GM18861 (cell line): ENCODE results near the gene HEATR9.

Experiments
- ATAC-seq: cut with Tn5 transposase; IDR thresholded peaks from one replicate; pipeline ENCODE4 v1.9.1; 2021; ENCODE audit not compliant: unreplicated experiment

HEATR9 gene

DNA sequence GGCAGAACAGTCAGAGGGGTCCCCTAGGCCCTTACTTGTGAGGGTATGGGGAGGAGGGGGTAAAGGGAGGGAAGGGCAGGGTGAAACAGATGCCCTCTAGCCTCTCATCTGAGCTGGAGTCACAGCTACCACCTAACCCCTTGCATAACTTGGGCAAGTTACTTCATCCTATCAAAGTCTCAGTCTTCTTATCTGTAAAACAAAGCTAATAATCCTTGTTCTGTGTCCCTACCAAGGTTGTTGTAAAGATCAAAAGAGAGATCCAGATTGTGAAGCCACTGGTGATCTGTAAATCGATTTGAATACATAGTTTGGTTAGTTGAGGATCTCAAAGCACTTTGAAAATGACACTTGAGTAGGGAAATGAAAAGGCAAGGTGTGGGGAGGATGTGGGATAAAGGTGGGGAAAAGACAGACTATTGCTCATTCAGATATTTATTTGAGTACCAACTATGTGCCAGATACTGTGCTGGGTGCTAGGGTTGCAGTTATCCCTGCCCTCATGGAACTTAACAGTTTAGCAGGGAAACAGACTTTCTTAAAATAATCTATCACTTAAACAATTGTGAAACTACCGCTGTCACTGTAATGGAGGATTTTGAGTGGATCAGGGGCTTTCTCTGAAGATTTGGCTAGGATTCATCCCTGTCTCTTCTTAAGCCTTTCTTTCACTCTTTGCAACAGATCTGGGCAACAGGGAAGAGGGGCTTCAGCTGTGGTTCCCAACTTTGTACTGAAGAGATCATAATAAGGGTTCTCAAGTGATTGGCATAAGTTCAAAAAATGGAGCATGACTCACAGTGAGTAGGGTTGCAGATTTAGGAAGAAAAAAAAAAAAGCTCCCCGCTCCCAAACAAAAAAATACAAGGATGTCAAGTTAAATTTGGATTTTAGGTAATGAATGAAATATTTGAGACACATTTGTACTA is 3.0 kb downstream of the HEATR9 start:
- ATAC-seq = no peak

DNA sequence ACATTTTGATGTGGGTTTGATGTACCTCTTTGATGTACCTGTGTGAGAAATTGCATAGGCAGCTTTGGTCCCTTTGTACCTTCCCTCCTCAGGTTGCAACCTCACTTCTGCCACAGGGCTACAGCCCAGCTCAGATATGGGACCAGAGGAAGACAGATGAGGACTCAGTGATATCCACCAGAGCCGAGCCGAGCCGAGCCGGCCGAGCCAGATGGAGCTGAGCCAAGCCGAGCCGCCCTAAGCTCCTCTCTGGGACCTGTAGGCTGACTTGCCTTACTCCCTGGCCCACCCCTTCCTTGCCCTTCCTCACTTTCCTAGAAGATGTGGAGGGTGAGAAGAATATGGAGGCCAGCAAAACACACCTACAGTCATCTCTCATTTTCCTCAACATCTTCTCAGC is 3.8 kb downstream of the HEATR9 start:
- ATAC-seq = no peak

DNA sequence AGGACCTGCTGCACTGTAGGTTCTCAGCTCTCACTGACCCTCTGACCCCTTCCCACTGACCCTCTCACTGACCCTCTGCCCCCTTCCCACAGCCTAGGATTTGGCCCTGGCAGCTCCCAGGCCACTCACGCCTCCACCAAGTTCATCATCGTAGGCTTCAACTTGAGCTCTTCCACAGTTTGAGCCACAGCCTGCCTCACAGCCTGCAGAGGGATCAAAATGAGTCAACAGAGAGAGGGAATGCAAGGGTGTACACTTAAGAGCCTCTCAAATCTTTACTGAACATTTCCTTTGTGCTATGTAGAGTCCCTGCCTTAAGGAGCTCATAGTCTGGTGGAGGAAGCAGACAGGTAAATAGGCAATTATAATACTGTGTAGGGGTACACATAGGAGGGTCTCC is 12.1 kb downstream of the HEATR9 start:
- no peak for ATAC-seq

DNA sequence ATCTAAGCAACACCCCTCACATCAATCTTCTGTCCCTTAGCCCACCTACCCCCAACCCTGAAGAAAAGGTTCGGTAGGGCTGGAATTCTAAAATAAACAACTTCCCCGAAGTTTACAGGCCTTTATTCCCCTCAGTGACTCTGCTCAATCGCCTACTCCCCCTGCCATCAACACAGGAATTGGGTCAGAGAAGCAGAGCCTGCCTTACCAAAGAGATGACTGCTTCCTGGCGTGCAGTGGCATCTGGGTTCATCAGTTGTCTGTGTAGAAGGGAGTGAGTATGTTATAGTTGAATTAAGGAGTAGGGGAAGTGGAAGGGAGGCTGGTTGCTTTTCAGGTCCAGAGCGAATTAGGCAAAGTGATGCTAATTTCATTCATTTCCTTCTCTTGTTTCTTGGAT is 12.7 kb downstream of the HEATR9 start:
- ATAC-seq = no peak

DNA sequence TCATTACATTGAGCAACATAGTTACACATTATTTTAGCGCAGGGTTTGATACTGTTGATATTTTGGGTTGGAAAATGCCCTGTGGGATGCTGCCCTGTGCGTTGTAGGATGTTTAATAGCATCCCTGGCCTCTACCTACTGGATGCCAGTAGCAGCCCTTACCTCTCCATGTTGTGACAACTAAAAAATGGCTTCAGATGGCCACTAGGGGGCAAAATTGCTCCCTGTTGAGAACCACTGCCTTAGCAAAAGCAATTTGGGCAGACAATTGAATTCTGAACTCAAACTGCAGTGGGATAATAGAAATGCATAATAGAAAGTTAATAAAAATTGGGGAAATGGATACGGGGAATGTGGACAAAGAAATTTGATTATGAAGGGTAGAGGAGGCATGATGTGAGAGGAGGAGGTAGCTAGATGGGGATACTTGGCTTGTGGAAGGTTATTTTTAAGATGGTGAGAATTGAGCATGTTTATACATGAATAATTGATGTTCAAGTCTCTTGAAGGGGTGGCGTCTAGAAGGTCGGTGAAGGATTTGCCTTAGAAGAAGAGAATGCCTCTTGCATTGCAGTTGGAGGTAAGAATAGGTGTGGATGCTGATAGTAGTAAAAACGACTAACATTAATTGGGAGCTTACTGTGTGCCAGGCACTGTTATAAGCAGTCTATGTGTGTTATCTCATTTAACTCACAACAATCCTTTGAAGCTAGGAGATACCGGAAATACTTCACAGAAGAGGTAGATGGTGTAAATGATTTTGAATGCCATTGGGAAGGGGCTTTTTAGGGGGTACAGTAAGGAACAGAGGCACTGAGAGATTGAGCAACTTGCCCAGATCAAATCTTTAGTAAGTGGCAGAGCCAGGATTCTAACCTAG is 19.0 kb downstream of the HEATR9 start:
- no peak for ATAC-seq

DNA sequence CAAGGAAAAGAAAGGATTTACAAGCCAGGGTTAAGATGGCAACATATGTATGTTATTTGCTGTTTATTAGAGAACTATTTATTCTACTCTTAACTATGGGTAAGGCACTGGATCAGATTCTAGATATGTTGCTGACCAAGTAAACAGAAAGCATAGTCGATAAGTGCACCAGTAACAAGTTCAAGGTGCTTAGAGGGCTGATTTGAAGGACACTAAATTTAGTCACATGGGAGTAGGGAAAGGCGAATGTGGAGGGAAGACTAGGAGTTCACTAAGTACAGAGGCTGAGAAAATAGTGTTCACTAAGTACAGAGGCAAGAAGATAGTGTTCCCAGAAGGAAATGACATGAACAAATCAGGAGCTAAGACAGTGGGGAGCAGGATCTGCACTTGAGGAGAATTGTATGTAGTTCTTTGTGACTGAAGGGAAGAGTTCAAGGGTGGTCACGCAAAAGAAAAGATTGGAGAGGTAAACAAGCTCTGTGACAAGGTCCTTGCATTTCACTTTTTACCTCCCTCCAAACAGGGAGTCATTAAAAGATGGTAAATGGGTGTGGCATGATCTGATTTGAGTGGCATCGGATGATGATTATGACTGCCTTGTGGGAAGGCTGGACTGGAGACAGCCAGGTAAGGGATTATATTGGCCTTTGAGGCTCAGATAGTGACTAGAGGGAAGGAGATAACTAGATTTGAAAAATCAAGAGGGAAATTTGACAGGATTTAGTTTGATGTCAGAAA is 20.9 kb downstream of the HEATR9 start:
- no peak for ATAC-seq

DNA sequence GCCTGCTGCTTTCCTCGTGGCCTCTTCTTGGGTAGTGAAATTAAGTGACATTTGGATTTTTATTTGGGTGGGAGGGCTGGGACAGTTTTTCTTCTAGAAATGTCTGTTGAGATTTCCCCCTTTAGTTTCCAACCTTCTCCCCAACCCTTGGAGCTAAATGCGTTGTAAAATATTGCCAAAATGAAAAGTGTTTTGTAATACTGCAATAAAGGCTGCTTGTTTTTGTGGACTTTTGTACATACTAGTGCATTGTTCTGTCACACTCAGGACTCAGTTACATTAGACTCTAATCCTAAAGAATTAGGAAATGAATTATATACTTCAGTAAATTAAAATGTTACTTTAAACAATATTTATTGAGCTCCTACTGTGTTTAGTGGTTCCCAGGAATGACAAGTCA is 21.7 kb downstream of the HEATR9 start:
- ATAC-seq = no peak

DNA sequence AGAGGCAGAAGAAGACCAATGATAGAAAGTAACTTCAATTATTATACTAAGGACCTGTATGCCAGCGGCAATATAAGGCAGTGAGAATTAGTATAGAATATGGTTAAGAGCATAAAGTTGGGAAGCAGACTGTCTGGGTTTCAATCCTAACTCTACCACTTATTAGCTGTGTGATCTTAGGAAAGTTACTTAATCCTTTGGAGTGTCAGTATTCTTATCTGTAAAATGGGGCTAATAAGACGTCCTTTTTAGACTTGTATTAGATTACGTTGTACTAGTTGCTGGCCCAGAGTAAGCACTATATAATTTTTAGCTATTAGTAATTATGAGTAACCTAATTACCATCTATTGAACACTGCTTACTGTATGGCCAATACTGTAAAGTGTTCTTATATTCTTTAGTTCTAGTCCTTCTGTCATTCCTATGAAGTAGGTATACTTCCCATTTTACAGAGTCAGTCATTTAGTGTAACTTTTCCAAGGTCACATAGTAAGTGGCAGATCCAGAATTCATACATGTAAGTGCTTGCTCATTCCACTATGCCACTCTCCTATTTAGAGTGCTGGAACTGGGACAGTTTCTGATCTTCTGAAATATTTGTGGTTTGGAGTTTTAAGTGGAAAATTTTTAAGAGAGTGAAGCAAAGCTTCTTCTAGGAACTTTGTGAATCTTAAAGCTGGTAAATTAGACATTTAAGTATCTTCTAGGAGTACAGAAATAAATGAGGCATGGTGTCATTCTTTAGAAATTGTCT is 22.5 kb downstream of the HEATR9 start:
- ATAC-seq = no peak

DNA sequence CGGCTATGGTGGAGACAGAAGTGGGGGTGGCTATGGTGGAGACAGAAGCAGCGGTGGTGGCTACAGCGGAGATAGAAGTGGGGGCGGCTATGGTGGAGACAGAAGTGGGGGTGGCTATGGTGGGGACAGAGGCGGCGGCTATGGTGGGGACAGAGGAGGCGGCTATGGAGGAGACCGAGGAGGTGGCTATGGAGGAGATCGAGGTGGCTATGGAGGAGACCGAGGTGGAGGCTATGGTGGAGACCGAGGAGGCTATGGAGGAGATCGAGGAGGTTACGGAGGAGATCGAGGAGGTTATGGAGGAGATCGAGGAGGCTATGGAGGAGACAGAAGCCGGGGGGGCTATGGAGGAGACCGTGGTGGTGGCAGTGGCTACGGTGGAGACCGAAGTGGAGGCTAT is 24.1 kb downstream of the HEATR9 start:
- ATAC-seq = no peak

DNA sequence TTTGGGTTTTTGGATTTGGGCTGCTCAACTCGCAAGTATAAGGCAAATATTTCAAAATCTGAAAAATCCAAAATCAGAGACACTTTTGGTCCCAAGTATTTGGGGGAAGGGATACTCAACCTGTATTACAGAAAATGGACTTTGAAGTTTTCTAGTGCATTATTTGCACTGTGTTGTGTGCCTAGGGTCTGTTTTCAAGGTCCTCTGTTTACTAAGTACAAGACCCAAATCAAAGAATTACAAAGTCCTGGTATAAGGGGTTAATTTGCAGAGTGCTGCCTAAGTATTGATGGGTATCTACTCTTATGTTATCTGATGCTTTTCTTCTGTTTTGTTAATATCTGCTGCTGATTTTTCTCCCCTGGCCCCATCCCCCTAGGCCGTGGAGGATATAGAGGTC is 25.0 kb downstream of the HEATR9 start:
- no peak for ATAC-seq

DNA sequence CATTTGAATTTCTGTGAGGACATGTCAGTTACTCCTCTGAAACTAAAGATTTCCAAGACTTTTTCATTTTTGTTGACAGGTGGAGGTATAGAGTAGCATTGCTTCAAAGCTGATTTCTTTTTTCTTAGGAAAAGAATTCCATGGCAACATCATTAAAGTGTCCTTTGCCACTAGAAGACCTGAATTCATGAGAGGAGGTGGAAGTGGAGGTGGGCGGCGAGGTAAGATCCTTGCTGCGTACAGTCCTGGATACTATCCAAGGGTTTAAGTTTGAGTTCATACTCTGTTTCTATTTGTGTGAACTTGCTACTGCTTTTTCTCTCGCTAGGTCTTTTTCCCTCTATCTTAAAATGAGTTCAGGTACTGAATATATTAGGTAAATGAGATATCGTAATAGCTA is 26.5 kb downstream of the HEATR9 start:
- no peak for ATAC-seq

DNA sequence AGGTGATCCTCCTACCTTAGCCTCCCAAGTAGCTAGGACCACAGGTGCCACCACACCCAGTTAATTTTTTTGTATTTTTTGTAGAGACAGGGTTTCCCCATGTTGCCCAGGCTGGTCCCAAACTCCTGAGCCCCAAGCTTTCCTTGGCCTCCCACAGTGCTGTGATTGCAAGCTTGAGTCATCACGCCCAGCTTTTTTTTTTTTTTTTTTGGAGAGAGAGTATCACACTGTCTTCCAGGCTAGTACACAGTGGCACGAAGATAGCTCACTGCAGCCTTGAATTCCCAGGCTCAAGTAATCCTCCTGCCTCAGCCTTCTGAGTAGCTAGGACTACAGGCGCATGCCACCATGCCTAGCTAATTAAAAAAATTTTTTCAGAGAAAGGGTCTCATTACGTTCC is 27.2 kb downstream of the HEATR9 start:
- ATAC-seq = no peak

DNA sequence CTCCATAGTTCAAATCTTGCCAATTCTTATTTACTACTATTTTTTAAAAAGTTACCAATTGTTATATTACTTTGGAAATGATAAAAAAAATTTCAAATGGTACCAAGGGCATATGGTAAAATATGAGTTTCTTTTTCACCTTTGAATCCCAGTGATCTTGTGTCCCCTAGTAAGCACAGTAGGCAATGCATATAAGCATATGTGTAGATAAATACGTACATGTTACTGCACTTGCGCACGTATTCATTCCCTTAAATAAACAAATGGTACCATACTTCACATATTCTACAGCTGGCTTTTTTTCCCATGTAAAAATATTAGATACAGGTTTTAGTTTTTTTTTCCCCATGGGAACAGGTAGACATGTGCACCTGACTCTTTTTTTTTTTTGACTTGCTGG is 27.6 kb downstream of the HEATR9 start:
- no peak for ATAC-seq

DNA sequence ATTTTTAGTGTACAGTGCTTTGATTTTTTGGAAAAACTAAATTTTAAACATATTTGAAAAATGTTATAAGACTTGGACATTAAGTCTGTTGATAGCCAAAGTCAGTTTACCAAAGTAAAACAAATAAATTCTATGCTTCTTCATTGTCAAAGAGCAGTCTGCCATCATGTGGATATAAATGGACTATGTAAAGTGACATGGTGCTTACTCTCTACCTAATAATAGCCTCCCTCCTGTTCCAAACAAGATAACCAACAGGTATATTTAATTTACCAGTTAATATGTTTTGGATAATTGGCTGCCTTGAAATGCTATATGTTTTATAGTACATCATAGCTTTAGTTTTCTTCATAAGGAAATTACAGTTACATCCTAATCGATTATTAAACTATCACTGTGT is 43.5 kb downstream of the HEATR9 start:
- ATAC-seq = no peak

DNA sequence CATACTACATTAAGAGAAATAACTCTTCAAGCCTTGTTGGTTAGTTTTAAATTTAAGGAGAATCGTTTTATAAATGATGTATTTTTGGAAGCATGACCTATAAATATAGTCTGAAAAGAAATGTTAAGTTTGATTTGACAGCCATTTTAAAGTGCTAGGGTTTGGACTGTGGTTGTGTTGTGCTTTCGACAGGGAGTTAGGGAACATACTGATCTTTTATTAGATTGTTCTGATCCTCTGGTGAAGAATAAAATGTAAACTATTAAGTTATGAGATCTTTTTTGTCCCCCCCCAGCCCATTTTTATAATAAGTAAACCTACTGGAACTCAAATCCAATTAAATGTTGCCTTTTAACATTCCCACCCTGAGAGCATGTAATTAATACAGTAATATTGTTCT is 47.4 kb downstream of the HEATR9 start:
- ATAC-seq = no peak

DNA sequence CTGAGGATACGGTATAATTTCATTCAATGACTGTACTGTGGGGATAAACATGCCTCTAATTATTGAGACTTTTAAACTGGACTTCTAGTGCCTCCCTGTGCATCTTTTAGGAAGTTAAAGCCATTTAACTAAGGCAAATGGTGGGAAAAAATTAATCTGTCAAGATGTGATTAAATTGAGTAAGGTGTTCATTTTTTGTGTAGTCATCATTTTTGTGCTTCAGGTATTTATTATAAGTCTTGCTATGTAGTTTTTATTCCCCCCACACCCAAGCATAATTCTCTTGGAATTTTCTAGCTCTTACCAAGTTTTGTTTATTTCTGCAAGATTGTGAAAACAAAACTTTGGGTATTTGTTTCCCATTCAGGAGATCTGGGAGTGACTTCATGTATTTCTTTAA is 49.2 kb downstream of the HEATR9 start:
- no peak for ATAC-seq

DNA sequence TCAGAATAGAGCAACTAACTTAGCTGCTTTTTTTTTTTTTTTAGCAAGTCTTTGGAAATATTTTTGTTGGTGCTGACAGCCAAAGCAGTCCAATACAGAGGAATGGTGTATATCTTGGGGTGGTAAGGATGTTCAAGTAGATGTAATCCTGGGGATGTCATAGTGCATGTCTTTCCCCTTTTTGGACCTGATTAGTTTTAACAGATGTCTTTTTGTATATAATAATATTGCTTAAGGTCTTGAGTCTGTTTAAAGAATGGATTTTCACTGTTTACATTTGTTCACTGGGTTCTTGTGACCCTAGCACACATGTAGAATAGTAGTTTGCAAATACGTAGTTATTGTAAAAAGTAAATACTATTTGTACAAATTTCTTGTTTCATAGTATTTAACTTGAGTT is 51.5 kb downstream of the HEATR9 start:
- no peak for ATAC-seq

DNA sequence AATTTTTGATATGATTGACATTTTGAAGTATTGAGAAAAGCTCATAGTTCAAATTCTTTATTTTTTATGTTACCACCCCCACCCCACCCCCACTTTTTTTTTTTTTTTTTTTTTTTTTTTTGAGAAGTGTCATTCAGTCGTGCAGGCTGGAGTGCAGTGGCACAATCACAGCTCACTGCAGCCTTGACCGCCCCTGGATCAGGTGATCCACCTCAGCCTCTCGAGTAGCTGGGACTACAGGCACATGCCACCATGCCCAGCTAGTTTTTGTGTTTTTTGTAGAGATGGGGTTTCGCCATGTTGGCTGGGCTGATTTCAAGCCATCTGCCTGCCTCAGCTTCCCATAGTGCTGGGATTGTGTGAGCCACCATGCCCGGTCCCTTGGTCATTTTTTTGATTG is 52.0 kb downstream of the HEATR9 start:
- no peak for ATAC-seq

DNA sequence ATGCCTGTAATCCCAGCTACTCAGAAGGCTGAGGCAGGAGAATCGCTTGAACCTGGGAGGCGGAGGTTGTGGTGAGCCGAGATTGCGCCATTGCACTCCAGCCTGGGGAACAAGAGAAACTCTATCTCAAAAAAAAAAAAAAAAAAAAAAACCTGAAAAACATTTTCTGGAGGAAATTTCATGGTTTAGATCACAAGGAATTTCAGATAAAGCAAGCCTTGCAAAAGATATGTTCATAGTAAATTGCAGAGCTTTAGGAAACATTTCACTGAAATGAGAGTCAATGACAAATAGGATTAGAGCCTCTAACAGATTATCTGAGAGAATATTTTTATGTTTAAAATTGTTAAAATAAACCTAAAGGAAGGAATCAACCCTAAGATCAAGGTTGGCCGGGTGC is 56.2 kb downstream of the HEATR9 start:
- no peak for ATAC-seq

DNA sequence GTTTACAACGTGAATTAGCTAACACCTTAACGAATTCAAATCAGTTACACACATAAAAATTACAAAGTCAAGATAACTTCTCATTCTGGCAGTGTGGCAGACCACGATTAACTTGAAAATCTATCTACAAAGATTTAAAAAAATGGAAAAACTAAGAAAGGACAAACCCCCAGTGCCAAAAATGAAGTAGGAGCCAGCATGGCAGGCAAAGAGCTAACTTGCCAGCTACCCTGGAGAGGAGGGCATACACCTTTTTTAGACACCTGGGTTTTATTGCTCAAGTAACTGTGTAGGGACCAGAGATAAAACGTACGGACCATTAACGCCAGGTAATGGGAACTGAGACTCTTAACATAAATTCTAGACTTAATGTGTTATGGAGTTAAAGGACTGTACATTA is 56.9 kb downstream of the HEATR9 start:
- no peak for ATAC-seq
